WTC11 (cell line): ENCODE measurements around the gene MED15. TPM values are rescaled to one million over a fixed set of nuclear protein-coding genes. Genes with fewer than 3 reads are reported as not detected.
"Not testable (repeated sequence)": the region's sequence is repeated elsewhere in the genome, so short reads cannot be mapped to it uniquely, and the experiment has no call there.

ENCODE experiments used
- ATAC-seq: fragments of 200-7000 bp; cut with Tn5 transposase; 2 replicates; pipeline ENCODE4 v1.10.0; 2021; ENCODE audit warnings: mild to moderate bottlenecking, moderate library complexity
- CTCF ChIA-PET: fragments of 300-600 bp; sonication (Branson Sonifier 250); formaldehyde crosslinking; loops from one replicate; lab custom pipeline; 2021; ENCODE audit warnings: antibody characterized with exemption; lab: Charles Lee
- POLR2A ChIA-PET: fragments of 350-600 bp; sonication (Branson Sonifier 250); formaldehyde crosslinking; loops from one replicate; lab custom pipeline; 2021; ENCODE audit warnings: antibody characterized with exemption; lab: Charles Lee
- DNase-seq: peaks from one replicate; pipeline ENCODE4 v3.0.0; 2021; ENCODE audit warnings: low spot score
- H3K27ac Mint-ChIP-seq: 2 replicates; pipeline ENCODE4 v1.8.0; 2021; ENCODE audit warnings: mixed read lengths
- H3K27me3 Mint-ChIP-seq: 2 replicates; pipeline ENCODE4 v1.8.0; 2021; ENCODE audit warnings: low read depth, mild to moderate bottlenecking, moderate library complexity, mixed read lengths
- H3K36me3 Mint-ChIP-seq: 2 replicates; pipeline ENCODE4 v1.8.0; 2021; ENCODE audit warnings: mixed read lengths
- H3K4me1 Mint-ChIP-seq: 2 replicates; pipeline ENCODE4 v1.8.0; 2022; ENCODE audit warnings: mixed read lengths
- H3K4me3 Mint-ChIP-seq: 2 replicates; pipeline ENCODE4 v1.8.0; 2021; ENCODE audit warnings: mild to moderate bottlenecking, moderate library complexity, mixed read lengths
- H3K9me3 Mint-ChIP-seq: 2 replicates; pipeline ENCODE4 v1.8.0; 2021; ENCODE audit warnings: mixed read lengths
- ATF1 ChIP-seq: sonication (generic); formaldehyde crosslinking; IDR thresholded peaks from 2 replicates; pipeline ENCODE4 v1.8.1; 2023; ENCODE audit warnings: mild to moderate bottlenecking, moderate library complexity, missing genetic modification reagents
- EMX1 ChIP-seq: fragments of 250-450 bp; sonication (Bioruptor Pico); IDR thresholded peaks from 2 replicates; pipeline ENCODE4 v1.8.0; 2021; ENCODE audit warnings: mild to moderate bottlenecking
- GRHL2 ChIP-seq: fragments of 250-450 bp; sonication (Bioruptor Pico); IDR thresholded peaks from 2 replicates; pipeline ENCODE4 v1.8.0; 2022; ENCODE audit warnings: mild to moderate bottlenecking, moderate library complexity; ENCODE audit not compliant: insufficient replicate concordance, severe bottlenecking
- JUN ChIP-seq: sonication (generic); formaldehyde crosslinking; IDR thresholded peaks from 2 replicates; pipeline ENCODE4 v1.8.0; 2023; ENCODE audit warnings: mild to moderate bottlenecking, missing genetic modification reagents
- KAT7 ChIP-seq: sonication (generic); formaldehyde crosslinking; IDR thresholded peaks from 2 replicates; pipeline ENCODE4 v1.8.1; 2023; ENCODE audit warnings: missing genetic modification reagents, mild to moderate bottlenecking, borderline replicate concordance
- NR2C2 ChIP-seq: sonication (generic); formaldehyde crosslinking; IDR thresholded peaks from 2 replicates; pipeline ENCODE4 v1.8.0; 2022; ENCODE audit warnings: mild to moderate bottlenecking, missing genetic modification reagents
- PRRX2 ChIP-seq: fragments of 250-450 bp; sonication (Bioruptor Pico); IDR thresholded peaks from 2 replicates; pipeline ENCODE4 v1.8.0; 2021; ENCODE audit warnings: mild to moderate bottlenecking
- RORB ChIP-seq: fragments of 250-450 bp; sonication (Bioruptor Pico); IDR thresholded peaks from 2 replicates; pipeline ENCODE4 v1.9.0; 2021; ENCODE audit warnings: mild to moderate bottlenecking
- SMAD3 ChIP-seq: sonication (generic); formaldehyde crosslinking; IDR thresholded peaks from 2 replicates; pipeline ENCODE4 v1.8.0; 2022; ENCODE audit warnings: missing genetic modification reagents, mild to moderate bottlenecking, borderline replicate concordance
- SP1 ChIP-seq: sonication (generic); formaldehyde crosslinking; conservative IDR thresholded peaks from 2 replicates; pipeline ENCODE4 v1.8.1; 2022; ENCODE audit warnings: missing genetic modification reagents
- TEAD1 ChIP-seq: sonication (generic); formaldehyde crosslinking; IDR thresholded peaks from 2 replicates; pipeline ENCODE4 v1.8.0; 2022; ENCODE audit warnings: mild to moderate bottlenecking, missing genetic modification reagents
- TEAD4 ChIP-seq: sonication (generic); formaldehyde crosslinking; IDR thresholded peaks from 2 replicates; pipeline ENCODE4 v1.8.0; 2022; ENCODE audit warnings: mild to moderate bottlenecking, missing genetic modification reagents
- ZNF232 ChIP-seq: sonication (generic); formaldehyde crosslinking; IDR thresholded peaks from 2 replicates; pipeline ENCODE4 v1.8.0; 2022; ENCODE audit warnings: mild to moderate bottlenecking, missing genetic modification reagents
- ZNF263 ChIP-seq: sonication (generic); formaldehyde crosslinking; IDR thresholded peaks from 2 replicates; pipeline ENCODE4 v1.8.1; 2022; ENCODE audit warnings: low read depth, mild to moderate bottlenecking, moderate library complexity, missing genetic modification reagents
- ZNF317 ChIP-seq: sonication (generic); formaldehyde crosslinking; IDR thresholded peaks from 2 replicates; pipeline ENCODE4 v1.8.1; 2023; ENCODE audit warnings: low read depth, mild to moderate bottlenecking, moderate library complexity, missing genetic modification reagents, borderline replicate concordance
- ZNF423 ChIP-seq: fragments of 250-450 bp; sonication (Bioruptor Pico); IDR thresholded peaks from 2 replicates; pipeline ENCODE4 v2.1.2; 2022; ENCODE audit warnings: mild to moderate bottlenecking, moderate library complexity
- total RNA-seq: library from RNA; stranded (reverse); gene quantifications from 3 replicates; pipeline ENCODE4 v1.2.3, GENCODE V29; 2021
- TF ChIP-seq, protein P1 (sequence below): sonication (generic); formaldehyde crosslinking; IDR thresholded peaks from 2 replicates; pipeline ENCODE4 v1.8.1; 2023; ENCODE audit warnings: mild to moderate bottlenecking, missing genetic modification reagents, borderline replicate concordance
- TF ChIP-seq, protein P2 (sequence below): sonication (generic); formaldehyde crosslinking; IDR thresholded peaks from 2 replicates; pipeline ENCODE4 v1.8.0; 2022; ENCODE audit warnings: mild to moderate bottlenecking, missing genetic modification reagents
- TF ChIP-seq, protein P3 (sequence below): sonication (generic); formaldehyde crosslinking; IDR thresholded peaks from 2 replicates; pipeline ENCODE4 v1.8.1; 2022; ENCODE audit warnings: mild to moderate bottlenecking, missing genetic modification reagents, moderate library complexity, borderline replicate concordance
- TF ChIP-seq, protein P4 (sequence below): sonication (generic); formaldehyde crosslinking; IDR thresholded peaks from 2 replicates; pipeline ENCODE4 v1.8.1; 2023; ENCODE audit warnings: mild to moderate bottlenecking, missing genetic modification reagents, moderate library complexity

Gene MED15
- total RNA-seq, 1 experiment from 2014 or later = 67.7 TPM

DNA sequence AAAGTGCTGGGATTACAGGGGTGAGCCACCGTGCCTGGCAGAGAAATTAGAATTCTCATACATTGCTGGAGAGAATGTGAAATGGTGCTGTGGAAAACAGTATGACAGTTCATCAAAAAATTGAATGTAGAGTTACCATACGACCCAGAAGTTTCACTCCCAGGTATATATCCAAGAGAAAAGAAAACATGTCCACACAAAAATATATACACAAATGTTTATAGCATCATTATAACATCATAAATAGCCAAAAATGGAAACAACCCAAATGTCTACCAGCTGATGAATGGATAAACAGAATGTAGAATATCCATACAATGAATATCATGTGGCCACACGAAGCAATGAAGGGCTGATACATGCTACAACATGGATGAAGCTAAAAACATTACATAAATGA, 34.6 kb downstream of the MED15 start:
- Mint-ChIP-seq H3K4me3 (no peak overlapping the region), H3K4me1 (no peaks in the 10 kb centered on the region), H3K36me3 (peaks cover 50% of the 10 kb centered on the region), H3K27me3 (no peaks in the 10 kb centered on the region), H3K9me3 (no peaks in the 10 kb centered on the region), H3K27ac (no peak overlapping the region)
- TF ChIP-seq ZNF317 (CRISPR knock-in tag) (no peak), NR2C2 (no peak), TEAD1 (CRISPR knock-in tag) (no peak), TEAD4 (no peak), ZNF232 (CRISPR knock-in tag) (no peak)
- TF ChIP-seq, protein P1, sequence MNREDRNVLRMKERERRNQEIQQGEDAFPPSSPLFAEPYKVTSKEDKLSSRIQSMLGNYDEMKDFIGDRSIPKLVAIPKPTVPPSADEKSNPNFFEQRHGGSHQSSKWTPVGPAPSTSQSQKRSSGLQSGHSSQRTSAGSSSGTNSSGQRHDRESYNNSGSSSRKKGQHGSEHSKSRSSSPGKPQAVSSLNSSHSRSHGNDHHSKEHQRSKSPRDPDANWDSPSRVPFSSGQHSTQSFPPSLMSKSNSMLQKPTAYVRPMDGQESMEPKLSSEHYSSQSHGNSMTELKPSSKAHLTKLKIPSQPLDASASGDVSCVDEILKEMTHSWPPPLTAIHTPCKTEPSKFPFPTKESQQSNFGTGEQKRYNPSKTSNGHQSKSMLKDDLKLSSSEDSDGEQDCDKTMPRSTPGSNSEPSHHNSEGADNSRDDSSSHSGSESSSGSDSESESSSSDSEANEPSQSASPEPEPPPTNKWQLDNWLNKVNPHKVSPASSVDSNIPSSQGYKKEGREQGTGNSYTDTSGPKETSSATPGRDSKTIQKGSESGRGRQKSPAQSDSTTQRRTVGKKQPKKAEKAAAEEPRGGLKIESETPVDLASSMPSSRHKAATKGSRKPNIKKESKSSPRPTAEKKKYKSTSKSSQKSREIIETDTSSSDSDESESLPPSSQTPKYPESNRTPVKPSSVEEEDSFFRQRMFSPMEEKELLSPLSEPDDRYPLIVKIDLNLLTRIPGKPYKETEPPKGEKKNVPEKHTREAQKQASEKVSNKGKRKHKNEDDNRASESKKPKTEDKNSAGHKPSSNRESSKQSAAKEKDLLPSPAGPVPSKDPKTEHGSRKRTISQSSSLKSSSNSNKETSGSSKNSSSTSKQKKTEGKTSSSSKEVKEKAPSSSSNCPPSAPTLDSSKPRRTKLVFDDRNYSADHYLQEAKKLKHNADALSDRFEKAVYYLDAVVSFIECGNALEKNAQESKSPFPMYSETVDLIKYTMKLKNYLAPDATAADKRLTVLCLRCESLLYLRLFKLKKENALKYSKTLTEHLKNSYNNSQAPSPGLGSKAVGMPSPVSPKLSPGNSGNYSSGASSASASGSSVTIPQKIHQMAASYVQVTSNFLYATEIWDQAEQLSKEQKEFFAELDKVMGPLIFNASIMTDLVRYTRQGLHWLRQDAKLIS (CRISPR knock-in tag) = no peak
- TF ChIP-seq, protein P2, sequence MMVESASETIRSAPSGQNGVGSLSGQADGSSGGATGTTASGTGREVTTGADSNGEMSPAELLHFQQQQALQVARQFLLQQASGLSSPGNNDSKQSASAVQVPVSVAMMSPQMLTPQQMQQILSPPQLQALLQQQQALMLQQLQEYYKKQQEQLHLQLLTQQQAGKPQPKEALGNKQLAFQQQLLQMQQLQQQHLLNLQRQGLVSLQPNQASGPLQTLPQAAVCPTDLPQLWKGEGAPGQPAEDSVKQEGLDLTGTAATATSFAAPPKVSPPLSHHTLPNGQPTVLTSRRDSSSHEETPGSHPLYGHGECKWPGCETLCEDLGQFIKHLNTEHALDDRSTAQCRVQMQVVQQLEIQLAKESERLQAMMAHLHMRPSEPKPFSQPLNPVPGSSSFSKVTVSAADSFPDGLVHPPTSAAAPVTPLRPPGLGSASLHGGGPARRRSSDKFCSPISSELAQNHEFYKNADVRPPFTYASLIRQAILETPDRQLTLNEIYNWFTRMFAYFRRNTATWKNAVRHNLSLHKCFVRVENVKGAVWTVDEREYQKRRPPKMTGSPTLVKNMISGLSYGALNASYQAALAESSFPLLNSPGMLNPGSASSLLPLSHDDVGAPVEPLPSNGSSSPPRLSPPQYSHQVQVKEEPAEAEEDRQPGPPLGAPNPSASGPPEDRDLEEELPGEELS (CRISPR knock-in tag) = no peak
- CTCF ChIA-PET = no interaction called here
- POLR2A ChIA-PET = no interaction called here
- ATAC-seq = no peak
- DNase-seq = no peak

DNA sequence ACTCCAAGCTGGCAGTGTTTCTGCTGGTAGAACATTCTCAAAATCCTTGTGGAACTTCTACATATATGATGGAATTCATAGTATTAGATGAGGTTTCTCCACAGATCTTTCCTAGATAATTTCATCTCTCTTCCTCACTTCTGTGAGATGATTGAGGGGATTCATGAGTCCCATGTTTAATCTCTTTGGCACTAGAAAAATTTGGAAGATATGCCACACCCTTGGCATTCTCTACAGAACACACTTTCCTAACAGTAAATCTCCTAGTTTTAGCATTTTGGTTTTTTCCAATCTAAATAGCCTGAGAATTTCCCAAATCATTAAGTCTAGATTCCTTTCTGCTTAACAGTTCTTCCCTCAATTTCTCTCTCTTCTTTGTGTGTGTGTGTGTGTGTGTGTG, 35.3 kb downstream of the MED15 start:
- Mint-ChIP-seq H3K27ac (peak overlapping the region; percentile 1; the same call in 1 of the 2 replicates), H3K27me3 (no peaks in the 10 kb centered on the region), H3K36me3 (peaks cover 47% of the 10 kb centered on the region), H3K4me3 (no peak overlapping the region), H3K9me3 (no peaks in the 10 kb centered on the region), H3K4me1 (no peaks in the 10 kb centered on the region)
- ATAC-seq (no peak), DNase-seq (no peak)
- POLR2A ChIA-PET = no interaction called here
- CTCF ChIA-PET = no interaction called here
- TF ChIP-seq ZNF423 (no peak), RORB (CRISPR knock-in tag) (no peak), EMX1 (CRISPR knock-in tag) (no peak), JUN (CRISPR knock-in tag) (no peak), KAT7 (CRISPR knock-in tag) (no peak), PRRX2 (no peak), ZNF263 (CRISPR knock-in tag) (no peak), GRHL2 (CRISPR knock-in tag) (no peak), TEAD1 (CRISPR knock-in tag) (no peak), SMAD3 (CRISPR knock-in tag) (no peak), ATF1 (CRISPR knock-in tag) (no peak), SP1 (CRISPR knock-in tag) (no peak)
- TF ChIP-seq, protein P2 (CRISPR knock-in tag) = no peak
- TF ChIP-seq, protein P3, sequence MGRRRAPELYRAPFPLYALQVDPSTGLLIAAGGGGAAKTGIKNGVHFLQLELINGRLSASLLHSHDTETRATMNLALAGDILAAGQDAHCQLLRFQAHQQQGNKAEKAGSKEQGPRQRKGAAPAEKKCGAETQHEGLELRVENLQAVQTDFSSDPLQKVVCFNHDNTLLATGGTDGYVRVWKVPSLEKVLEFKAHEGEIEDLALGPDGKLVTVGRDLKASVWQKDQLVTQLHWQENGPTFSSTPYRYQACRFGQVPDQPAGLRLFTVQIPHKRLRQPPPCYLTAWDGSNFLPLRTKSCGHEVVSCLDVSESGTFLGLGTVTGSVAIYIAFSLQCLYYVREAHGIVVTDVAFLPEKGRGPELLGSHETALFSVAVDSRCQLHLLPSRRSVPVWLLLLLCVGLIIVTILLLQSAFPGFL (CRISPR knock-in tag) = no peak
- TF ChIP-seq, protein P4, sequence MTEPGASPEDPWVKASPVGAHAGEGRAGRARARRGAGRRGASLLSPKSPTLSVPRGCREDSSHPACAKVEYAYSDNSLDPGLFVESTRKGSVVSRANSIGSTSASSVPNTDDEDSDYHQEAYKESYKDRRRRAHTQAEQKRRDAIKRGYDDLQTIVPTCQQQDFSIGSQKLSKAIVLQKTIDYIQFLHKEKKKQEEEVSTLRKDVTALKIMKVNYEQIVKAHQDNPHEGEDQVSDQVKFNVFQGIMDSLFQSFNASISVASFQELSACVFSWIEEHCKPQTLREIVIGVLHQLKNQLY = no peak

DNA sequence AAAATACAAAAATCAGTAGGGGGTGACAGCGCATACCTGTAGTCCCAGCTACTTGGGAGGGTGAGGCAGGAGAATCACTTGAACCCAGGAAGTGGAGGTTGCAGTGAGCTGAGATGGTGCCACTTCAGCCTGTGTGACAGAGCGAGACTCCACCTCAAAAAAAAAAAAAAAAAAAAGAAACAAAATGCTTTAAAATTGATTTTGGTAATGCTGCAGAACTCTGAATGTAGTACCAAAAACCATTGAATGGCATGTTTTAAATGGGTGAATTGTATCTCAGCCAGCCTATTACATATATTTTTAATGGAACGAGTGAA, 37.9 kb downstream of the MED15 start:
- DNase-seq, CTCF ChIA-PET, ATAC-seq, POLR2A ChIA-PET, H3K27me3 Mint-ChIP-seq, H3K4me3 Mint-ChIP-seq, H3K27ac Mint-ChIP-seq, H3K9me3 Mint-ChIP-seq: not testable (repeated sequence)
- Mint-ChIP-seq H3K4me1 (peaks cover 11% of the 10 kb centered on the region), H3K36me3 (peaks cover 29% of the 10 kb centered on the region)
